HepG2 (cell line): ENCODE data around the gene NID2. TPM values are rescaled to one million over a fixed set of nuclear protein-coding genes. Genes with fewer than 3 reads are reported as not detected.

Experiments
- ATAC-seq: fragments of 200-7000 bp; cut with Tn5 transposase; 3 replicates; pipeline ENCODE4 v1.9.1; 2020; ENCODE audit warnings: mild to moderate bottlenecking, moderate library complexity
- BruUV-seq: library from RNA; stranded (reverse); fragments of 400-500 nt; replicated peaks from 2 replicates; lab custom pipeline; 2021; lab: Mats Ljungman, UMichigan
- CTCF ChIA-PET: fragments of 300-600 bp; formaldehyde crosslinking; extraction: SDS; loops from one replicate; lab custom pipeline; 2021; ENCODE audit warnings: low total read pairs, inconsistent platforms, low intra/inter-chr PET ratio; lab: Yijun Ruan, JAX
- POLR2A ChIA-PET: fragments of 350-600 bp; sonication (Branson Sonifier 250); formaldehyde crosslinking; loops from one replicate; lab custom pipeline; 2020; ENCODE audit warnings: antibody characterized with exemption, inconsistent platforms; lab: Yijun Ruan, JAX
- DNase-seq: peaks from one replicate; pipeline ENCODE4 v3.0.0-alpha.2; 2015; ENCODE audit warnings: low spot score
- FAIRE-seq: peaks from 3 replicates; lab custom pipeline; 2011; peaks lifted over from hg19 to GRCh38; lab: Jason Lieb, UNC
- H2AFZ ChIP-seq: one replicate; pipeline ENCODE4 v1.6.1; 2011; ENCODE audit warnings: low read length, inconsistent platforms
- H3K27ac ChIP-seq: fragments of 300-600 bp; 3 replicates; pipeline ENCODE4 v1.8.0; 2011; ENCODE audit warnings: mixed run types, mild to moderate bottlenecking, mixed read lengths, low read length, inconsistent platforms; ENCODE audit not compliant: insufficient read depth; ENCODE audit errors: extremely low read length
- H3K27me3 ChIP-seq, 2 experiments: fragments of 200-600 bp in 1 of 2; 2 replicates in 1 of 2; 3 replicates in 1 of 2; pipeline versions ENCODE4 v1.6.0 to v1.8.0; 2011; ENCODE audit warnings: low read length in 2 of 2, mild to moderate bottlenecking in 2 of 2, moderate library complexity in 2 of 2, inconsistent platforms in 1 of 2; ENCODE audit not compliant: insufficient read depth in 2 of 2, control insufficient read depth in 1 of 2
- H3K36me3 ChIP-seq, 2 experiments: fragments of 200-600 bp in 1 of 2; replicated peaks in 1 of 2; 2 replicates in 1 of 2; 3 replicates in 1 of 2; pipeline versions ENCODE4 v1.5.1 to v1.8.0; 2011; ENCODE audit warnings: low read length in 2 of 2, inconsistent platforms in 1 of 2; ENCODE audit not compliant: insufficient read depth in 2 of 2, control insufficient read depth in 1 of 2
- H3K4me1 ChIP-seq: 2 replicates; pipeline ENCODE4 v1.5.1; 2012; ENCODE audit warnings: low read length, inconsistent platforms; ENCODE audit not compliant: insufficient read depth
- H3K4me2 ChIP-seq: 2 replicates; pipeline ENCODE4 v1.6.0; 2011; ENCODE audit warnings: low read depth, low read length, inconsistent platforms
- H3K4me3 ChIP-seq, 3 experiments: fragments of 200-600 bp in 1 of 3; sonication (generic), shearing (Covaris generic) in 1 of 3; replicated peaks in 1 of 3; 2 replicates each; pipeline ENCODE4 v1.5.1; 2011 to 2016; ENCODE audit warnings: low read length in 3 of 3, inconsistent platforms in 2 of 3, low read depth in 2 of 3, mild to moderate bottlenecking in 2 of 3, control low read depth in 1 of 3, mixed read lengths in 1 of 3; ENCODE audit not compliant: insufficient read depth in 1 of 3
- H3K79me2 ChIP-seq: one replicate; pipeline ENCODE4 v1.6.1; 2011; ENCODE audit warnings: low read length, inconsistent platforms; ENCODE audit not compliant: insufficient read depth
- H3K9ac ChIP-seq: 2 replicates; pipeline ENCODE4 v1.6.0; 2011; ENCODE audit warnings: mild to moderate bottlenecking, low read depth, low read length, inconsistent platforms; ENCODE audit not compliant: insufficient read depth
- H3K9me3 ChIP-seq: 2 replicates; pipeline ENCODE4 v1.5.1; 2012; ENCODE audit warnings: mild to moderate bottlenecking, low read length
- H4K20me1 ChIP-seq: 2 replicates; pipeline ENCODE4 v1.6.0; 2011; ENCODE audit warnings: inconsistent platforms, mild to moderate bottlenecking, low read length, moderate library complexity; ENCODE audit not compliant: insufficient read depth
- CBX5 ChIP-seq: sonication (generic); formaldehyde crosslinking; IDR thresholded peaks from 2 replicates; pipeline ENCODE4 v1.4.0; 2020; ENCODE audit warnings: missing genetic modification reagents, borderline replicate concordance
- ELF3 ChIP-seq: IDR thresholded peaks from 2 replicates; pipeline ENCODE4 v1.6.1; 2016; ENCODE audit warnings: missing genetic modification reagents, missing compliant biosample characterization
- ETV5 ChIP-seq: IDR thresholded peaks from 2 replicates; pipeline ENCODE4 v1.6.1; 2018; ENCODE audit warnings: missing biosample characterization, missing genetic modification reagents, inconsistent platforms, borderline replicate concordance
- KLF11 ChIP-seq: IDR thresholded peaks from 2 replicates; pipeline ENCODE4 v1.6.1; 2016; ENCODE audit warnings: missing compliant biosample characterization
- REPIN1 ChIP-seq: sonication (generic); formaldehyde crosslinking; IDR thresholded peaks from 2 replicates; pipeline ENCODE4 v1.8.0; 2022; ENCODE audit warnings: missing genetic modification reagents, low read depth, mild to moderate bottlenecking, borderline replicate concordance
- RNF2 ChIP-seq: fragments of 450-650 bp; conservative IDR thresholded peaks from 2 replicates; pipeline ENCODE4 v1.6.1; 2016; ENCODE audit warnings: low read depth
- TMF1 ChIP-seq: sonication (generic); formaldehyde crosslinking; IDR thresholded peaks from 2 replicates; pipeline ENCODE4 v1.8.1; 2022; ENCODE audit warnings: low read depth, missing genetic modification reagents
- TSC22D2 ChIP-seq: sonication (generic); formaldehyde crosslinking; IDR thresholded peaks from 2 replicates; pipeline ENCODE4 v1.5.1; 2020; ENCODE audit warnings: missing genetic modification reagents, mild to moderate bottlenecking, borderline replicate concordance
- ZBTB42 ChIP-seq: sonication (generic); formaldehyde crosslinking; IDR thresholded peaks from 2 replicates; pipeline ENCODE4 v1.5.0; 2020; ENCODE audit warnings: mild to moderate bottlenecking, missing genetic modification reagents
- ZNF251 ChIP-seq: sonication (generic); formaldehyde crosslinking; IDR thresholded peaks from 2 replicates; pipeline ENCODE4 v1.9.0; 2021; ENCODE audit warnings: mild to moderate bottlenecking, missing genetic modification reagents
- ZNF280D ChIP-seq: sonication (generic); formaldehyde crosslinking; IDR thresholded peaks from 2 replicates; pipeline ENCODE4 v1.5.1; 2020; ENCODE audit warnings: mild to moderate bottlenecking, missing genetic modification reagents
- ZNF367 ChIP-seq: sonication (generic); formaldehyde crosslinking; IDR thresholded peaks from 2 replicates; pipeline ENCODE4 v1.4.0; 2020; ENCODE audit warnings: missing genetic modification reagents, borderline replicate concordance
- ZNF383 ChIP-seq: sonication (generic); formaldehyde crosslinking; IDR thresholded peaks from 2 replicates; pipeline ENCODE4 v1.4.0; 2020; ENCODE audit warnings: missing genetic modification reagents, mild to moderate bottlenecking, borderline replicate concordance
- WGBS: methylation state at CpG from one replicate; pipeline ENCODE4 v1.1.6; 2017; ENCODE audit warnings: low lambda C conversion rate; 5-methylcytosine and 5-hydroxymethylcytosine counted together
- in situ Hi-C: cut with HindIII; loops from 2 replicates; pipeline ENCODE4 v1.10.0; 2017; ENCODE audit warnings: low pct_unique_long_range_greater_than_20kb; ENCODE audit not compliant: extremely low pct_ligation_motif_present
- intact Hi-C: fragments of 100-400 bp; cut with micrococcal nuclease; formaldehyde crosslinking; loops from one replicate; pipeline ENCODE4 v1.10.0; 2022; ENCODE audit not compliant: unreplicated experiment
- polyA plus RNA-seq, 8 experiments: library from polyadenylated mRNA; depleted of rRNA in 3 of 8; stranded (reverse) in 7 of 8; unstranded in 1 of 8; fragments of >200 nt; fragmentation: Illumina TruSeq in 4 of 8; extraction: Trizol in 4 of 8; gene quantifications; 2 replicates each; pipeline versions ENCODE4 v1.2.1 to v1.2.3, GENCODE V29; 2011 to 2016; ENCODE audit warnings: low read depth in 4 of 8, missing spikeins in 1 of 8, mixed read lengths in 1 of 8; ENCODE audit not compliant: insufficient read depth in 1 of 8
- total RNA-seq, 5 experiments: library from RNA; depleted of rRNA; stranded (reverse); fragments of >200 nt; fragmentation: Illumina TruSeq; extraction: Trizol; gene quantifications; 2 replicates each; pipeline ENCODE4 v1.2.3, GENCODE V29; 2016; ENCODE audit warnings: low read depth in 1 of 5
- TF ChIP-seq, protein P1 (sequence below): sonication (generic); formaldehyde crosslinking; IDR thresholded peaks from 2 replicates; pipeline ENCODE4 v1.5.0; 2020; ENCODE audit warnings: mild to moderate bottlenecking, missing genetic modification reagents
- TF ChIP-seq, protein P2 (sequence below): IDR thresholded peaks from 2 replicates; pipeline ENCODE4 v1.6.1; 2016; ENCODE audit warnings: mild to moderate bottlenecking, missing biosample characterization, missing genetic modification reagents

NID2 gene
- total and polyA plus RNA-seq, 2 of the 13 experiments (the other 11 are each of a cell fraction or from before 2014, with no cell fraction given), result 0.11 TPM; not detected in 1

- no peak for ATAC-seq
- H3K9me3 ChIP-seq, result no peaks in the 10 kb centered on the region
- DNase-seq, result no peak
- 34% methylated on average over 11 of the region's 11 CpGs for WGBS
- TF ChIP-seq ETV5, result no peak
- TF ChIP-seq CBX5 (CRISPR knock-in tag), result no peak
- no peak for TF ChIP-seq TMF1 (CRISPR knock-in tag)
- no peak for TF ChIP-seq RNF2
- TF ChIP-seq ZNF251 (CRISPR knock-in tag), result no peak
- no peak for TF ChIP-seq ZNF280D (CRISPR knock-in tag)
- TF ChIP-seq, protein P1, sequence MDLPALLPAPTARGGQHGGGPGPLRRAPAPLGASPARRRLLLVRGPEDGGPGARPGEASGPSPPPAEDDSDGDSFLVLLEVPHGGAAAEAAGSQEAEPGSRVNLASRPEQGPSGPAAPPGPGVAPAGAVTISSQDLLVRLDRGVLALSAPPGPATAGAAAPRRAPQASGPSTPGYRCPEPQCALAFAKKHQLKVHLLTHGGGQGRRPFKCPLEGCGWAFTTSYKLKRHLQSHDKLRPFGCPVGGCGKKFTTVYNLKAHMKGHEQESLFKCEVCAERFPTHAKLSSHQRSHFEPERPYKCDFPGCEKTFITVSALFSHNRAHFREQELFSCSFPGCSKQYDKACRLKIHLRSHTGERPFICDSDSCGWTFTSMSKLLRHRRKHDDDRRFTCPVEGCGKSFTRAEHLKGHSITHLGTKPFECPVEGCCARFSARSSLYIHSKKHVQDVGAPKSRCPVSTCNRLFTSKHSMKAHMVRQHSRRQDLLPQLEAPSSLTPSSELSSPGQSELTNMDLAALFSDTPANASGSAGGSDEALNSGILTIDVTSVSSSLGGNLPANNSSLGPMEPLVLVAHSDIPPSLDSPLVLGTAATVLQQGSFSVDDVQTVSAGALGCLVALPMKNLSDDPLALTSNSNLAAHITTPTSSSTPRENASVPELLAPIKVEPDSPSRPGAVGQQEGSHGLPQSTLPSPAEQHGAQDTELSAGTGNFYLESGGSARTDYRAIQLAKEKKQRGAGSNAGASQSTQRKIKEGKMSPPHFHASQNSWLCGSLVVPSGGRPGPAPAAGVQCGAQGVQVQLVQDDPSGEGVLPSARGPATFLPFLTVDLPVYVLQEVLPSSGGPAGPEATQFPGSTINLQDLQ (CRISPR knock-in tag), result no peak
- TF ChIP-seq ZNF383, result no peak
- TF ChIP-seq KLF11, result no peak
- no peak for TF ChIP-seq ZNF367
- no peak for TF ChIP-seq ELF3
- TF ChIP-seq ZBTB42 (CRISPR knock-in tag), result no peak
- TF ChIP-seq REPIN1 (CRISPR knock-in tag), result no peak
- no peak for TF ChIP-seq TSC22D2 (CRISPR knock-in tag)
- TF ChIP-seq, protein P2, sequence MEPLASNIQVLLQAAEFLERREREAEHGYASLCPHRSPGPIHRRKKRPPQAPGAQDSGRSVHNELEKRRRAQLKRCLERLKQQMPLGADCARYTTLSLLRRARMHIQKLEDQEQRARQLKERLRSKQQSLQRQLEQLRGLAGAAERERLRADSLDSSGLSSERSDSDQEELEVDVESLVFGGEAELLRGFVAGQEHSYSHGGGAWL (CRISPR knock-in tag), result no peak
- no peak for FAIRE-seq
- intact Hi-C loops (no loop called here), in situ Hi-C loops (loop anchor here (5.0 kb wide), 1 partner anchor 87 kb away; no protein-coding TSS in a partner anchor)
- CTCF ChIA-PET, result no interaction called here
- no peak overlapping the region for H3K4me3 ChIP-seq
- no peaks in the 10 kb centered on the region for H4K20me1 ChIP-seq
- no peak overlapping the region for H3K4me2 ChIP-seq
- POLR2A ChIA-PET, result no interaction called here
- H3K9ac ChIP-seq, result no peak overlapping the region
- no peak overlapping the region for H3K27ac ChIP-seq
- H3K79me2 ChIP-seq, result no peaks in the 10 kb centered on the region
- no TSS peak for BruUV-seq
- H3K4me1 ChIP-seq, result peaks cover 4% of the 10 kb centered on the region
- peaks cover 2 to 27% of the 10 kb centered on the region in 2 experiments; a peak in 3 of 5 replicates for H3K27me3 ChIP-seq
- H2AFZ ChIP-seq, result no peak overlapping the region
- no peaks in the 10 kb centered on the region for H3K36me3 ChIP-seq
These were observed 23.9 kb downstream of the NID2 start for GRCh38 chr14:52044791-52045522.
